CD1c-positive myeloid dendritic cell (primary cell): ENCODE data around the gene PDIA4.
"Not testable (repeated sequence)": the region's sequence is repeated elsewhere in the genome, so short reads cannot be mapped to it uniquely, and the experiment has no call there.

ENCODE experiments used
- DNase-seq: peaks from one replicate; pipeline ENCODE4 v3.0.0-alpha.2; 2016; ENCODE audit errors: extremely low spot score

The PDIA4 gene

GRCh38 chr7:149028346-149029109, at the start of gene PDIA4:
PDIA4 (minus strand) TSS chr7:149028505; CDS start chr7:149028408, 97 bp downstream.
- peak; percentile 99 for DNase-seq

GRCh38 chr7:149077594-149077993, 49.3 kb upstream of the PDIA4 start:
- DNase-seq, result no peak

GRCh38 chr7:149075286-149075685, 47.0 kb upstream of the PDIA4 start:
- DNase-seq, result no peak

DNA sequence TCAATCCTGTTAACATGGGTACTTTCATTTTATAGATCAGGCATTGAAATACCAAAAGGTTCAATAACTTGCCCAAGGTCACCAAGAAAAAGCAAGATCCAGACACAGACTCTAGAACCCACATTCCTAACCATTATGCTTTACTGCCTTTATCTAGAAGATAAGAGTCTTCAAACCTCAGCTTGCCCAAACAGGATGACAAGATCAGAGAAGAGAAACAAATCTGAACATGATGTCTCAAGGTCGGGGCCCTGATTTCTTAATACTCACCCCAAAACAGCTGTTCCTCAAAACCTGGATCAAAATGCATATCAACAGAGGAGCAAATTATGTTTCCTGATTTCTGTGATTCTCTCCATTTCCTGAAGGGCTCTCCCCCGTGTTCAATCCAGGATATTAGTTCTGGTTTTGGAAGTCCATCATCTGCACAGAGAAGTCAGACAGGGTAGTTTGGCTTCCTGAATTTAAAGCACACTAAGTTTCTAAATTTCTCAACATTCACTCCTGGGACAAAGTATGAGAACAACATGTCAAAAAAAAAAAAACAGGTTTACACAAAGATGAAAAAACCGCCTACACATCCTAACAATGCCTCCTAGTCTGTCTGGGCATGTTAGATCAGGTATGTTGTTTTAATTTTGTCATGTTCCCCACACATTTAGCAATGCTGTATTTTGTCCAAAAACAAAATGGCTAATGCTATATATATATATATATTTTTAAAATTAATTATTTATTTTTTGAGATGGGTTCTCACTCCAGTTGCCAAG, 46.0 kb upstream of the PDIA4 start:
- no peak for DNase-seq

GRCh38 chr7:149072438-149072775, 44.1 kb upstream of the PDIA4 start:
- DNase-seq, result no peak

DNA sequence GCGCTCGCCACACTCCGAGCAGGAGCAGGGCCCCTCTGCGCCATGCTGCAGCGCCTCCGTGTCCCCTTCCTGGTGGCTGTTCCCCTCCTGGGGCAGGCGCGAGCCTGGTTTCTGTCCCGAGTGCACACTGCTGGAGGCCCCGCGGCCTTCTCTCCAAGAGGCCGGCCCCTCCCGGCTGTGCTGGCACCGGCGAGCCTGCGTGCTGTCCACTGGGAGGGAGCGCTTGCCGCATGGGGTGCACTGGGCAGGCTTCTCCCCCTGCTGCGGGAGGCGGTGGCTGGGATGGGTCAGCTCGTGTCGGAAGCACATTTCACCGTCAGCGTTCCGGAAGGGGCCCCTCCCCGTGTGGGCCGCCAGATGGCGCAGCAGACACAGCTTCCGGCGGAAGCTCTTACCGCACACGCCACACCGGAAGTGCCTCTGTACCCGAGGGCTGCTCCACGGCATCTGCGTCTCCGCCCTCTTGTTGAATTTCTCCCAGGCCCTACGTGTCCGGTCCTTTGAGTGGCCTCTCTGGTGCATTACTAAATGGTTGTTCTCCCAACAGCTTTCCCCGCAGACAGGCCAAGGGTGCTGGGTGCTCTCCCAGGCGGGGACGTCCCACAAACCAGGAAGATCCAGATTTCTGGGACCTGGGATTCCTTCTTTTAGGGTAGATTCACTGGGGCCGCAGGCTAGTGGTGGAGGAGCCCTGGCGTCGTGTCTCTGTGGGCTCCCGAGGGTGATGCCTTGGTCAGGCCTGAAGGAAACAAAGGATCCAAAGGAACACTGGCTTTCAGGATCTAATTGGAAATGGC, 43.5 kb upstream of the PDIA4 start:
- peak; percentile 66 for DNase-seq

- DNase-seq, result no peak
Observed at GRCh38 chr7:149071182-149071635, 42.9 kb upstream of the PDIA4 start.

GRCh38 chr7:149070372-149071125, 42.2 kb upstream of the PDIA4 start:
- DNase-seq, result no peak

GRCh38 chr7:149067869-149068268, 39.6 kb upstream of the PDIA4 start:
- no peak for DNase-seq

- DNase-seq, result peak; percentile 33
Observed at GRCh38 chr7:149063476-149063875, 35.2 kb upstream of the PDIA4 start.

DNA sequence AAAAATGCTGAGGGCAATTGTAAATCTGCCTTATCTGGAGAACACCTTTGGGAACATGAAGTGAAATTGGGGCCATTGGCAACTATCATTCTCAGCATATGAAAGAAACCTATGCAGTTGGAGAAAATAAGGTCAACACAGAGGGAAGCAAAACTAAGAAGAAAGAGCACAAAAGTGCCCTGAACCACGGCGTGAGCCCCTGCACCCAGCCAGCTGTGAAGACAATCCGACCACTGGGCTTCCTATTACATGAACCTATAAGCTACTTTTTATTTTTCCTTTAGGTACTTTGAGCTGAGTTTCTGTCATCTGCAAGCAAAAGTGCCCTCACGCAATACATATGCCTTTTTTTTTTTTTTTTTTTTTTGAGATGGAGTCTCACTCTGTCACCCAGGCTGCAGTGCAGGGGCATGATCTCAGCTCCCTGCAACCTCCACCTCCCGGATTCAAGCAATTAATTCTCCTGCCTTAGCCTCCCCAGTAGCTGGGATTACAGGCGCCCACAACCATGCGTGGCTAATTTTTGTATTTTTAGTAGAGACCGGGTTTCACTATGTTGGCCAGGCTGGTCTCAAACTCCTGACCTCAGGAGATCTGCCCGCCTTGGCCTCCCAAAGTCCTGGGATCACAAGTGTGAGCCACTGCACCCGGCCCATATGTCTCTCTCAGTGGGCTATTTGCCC, 34.1 kb upstream of the PDIA4 start:
- DNase-seq, result not testable (repeated sequence)

DNA sequence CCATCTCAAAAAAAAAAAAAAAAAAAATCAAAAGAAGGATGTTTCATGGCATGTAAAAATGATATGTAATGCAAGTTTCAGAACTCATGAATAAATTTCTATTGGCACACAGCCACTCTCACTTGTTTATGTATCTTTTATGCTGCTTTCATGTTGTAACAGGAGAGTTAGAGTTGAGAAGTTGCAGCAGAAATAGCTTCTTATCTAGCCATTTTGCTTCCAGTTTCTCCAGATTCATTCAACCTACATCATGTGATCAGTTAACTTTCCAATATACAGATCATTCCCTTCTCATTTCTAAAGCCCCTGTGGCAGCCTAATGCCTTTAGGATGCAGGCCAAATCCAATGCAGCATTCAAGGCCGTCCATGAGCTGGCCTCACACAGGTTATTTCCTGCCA, 31.9 kb upstream of the PDIA4 start:
- DNase-seq, result no peak

DNA sequence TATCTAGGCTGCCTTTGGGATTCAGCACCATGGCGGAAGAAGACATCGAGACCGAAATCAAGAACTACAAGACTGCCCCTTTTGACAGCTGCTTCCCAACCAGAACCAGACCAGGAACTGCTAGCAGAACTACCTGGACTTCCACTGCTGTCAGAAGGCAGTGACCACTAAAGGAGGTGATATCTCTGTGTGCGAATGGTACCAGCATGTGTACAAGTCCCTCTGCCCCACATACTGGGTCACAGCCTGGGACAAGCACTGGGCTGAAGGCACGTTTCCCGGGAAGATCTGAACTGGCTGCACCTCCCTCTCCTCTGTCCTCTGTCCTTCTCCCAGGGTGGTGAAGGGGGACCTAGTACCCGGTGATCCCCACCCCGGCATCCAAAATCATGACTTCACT, 25.6 kb upstream of the PDIA4 start:
- no peak for DNase-seq

- DNase-seq, result no peak
Observed at GRCh38 chr7:149053384-149053783, 25.1 kb upstream of the PDIA4 start.

DNA sequence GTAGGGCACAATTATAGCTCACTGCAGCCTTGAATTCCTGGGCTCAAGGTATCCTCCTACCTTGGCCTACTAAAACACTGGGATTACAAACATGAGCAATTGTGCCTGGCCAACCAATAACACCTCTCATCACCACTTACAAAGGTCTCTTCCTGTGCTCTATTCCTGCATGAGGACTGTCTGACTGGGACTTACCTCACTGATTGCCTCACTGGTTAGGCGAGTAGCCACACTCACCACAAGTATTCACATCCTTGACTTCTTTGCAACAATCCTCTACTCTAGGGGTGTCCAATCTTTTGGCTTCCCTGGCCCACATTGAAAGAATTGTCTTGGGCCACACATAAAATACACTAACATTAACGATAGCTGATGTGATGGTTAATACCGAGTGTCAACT, 22.6 kb upstream of the PDIA4 start:
- DNase-seq, result no peak

GRCh38 chr7:149048805-149049204, 20.5 kb upstream of the PDIA4 start:
- DNase-seq, result no peak

DNA sequence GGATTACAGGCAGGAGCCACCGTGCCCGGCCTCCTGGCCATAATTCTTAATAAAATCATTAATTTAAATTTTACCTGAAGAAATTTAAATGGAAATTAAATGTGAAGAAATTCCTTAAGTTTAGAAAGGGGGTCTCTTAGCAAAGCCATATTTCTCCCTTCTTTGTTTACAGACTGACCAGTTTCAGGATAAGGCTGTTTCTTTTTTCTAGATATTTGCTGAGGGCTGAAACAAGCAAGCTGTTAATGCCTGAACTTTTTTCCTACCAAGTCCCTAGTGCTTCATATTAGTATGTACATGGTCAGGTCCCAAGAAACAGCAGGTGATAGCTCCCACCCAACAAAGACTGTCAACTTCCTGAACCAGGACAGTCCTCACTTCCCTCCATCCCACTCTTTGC, 18.1 kb upstream of the PDIA4 start:
- DNase-seq, result no peak

- no peak for DNase-seq
Observed at GRCh38 chr7:149043936-149044335, 15.6 kb upstream of the PDIA4 start.

DNA sequence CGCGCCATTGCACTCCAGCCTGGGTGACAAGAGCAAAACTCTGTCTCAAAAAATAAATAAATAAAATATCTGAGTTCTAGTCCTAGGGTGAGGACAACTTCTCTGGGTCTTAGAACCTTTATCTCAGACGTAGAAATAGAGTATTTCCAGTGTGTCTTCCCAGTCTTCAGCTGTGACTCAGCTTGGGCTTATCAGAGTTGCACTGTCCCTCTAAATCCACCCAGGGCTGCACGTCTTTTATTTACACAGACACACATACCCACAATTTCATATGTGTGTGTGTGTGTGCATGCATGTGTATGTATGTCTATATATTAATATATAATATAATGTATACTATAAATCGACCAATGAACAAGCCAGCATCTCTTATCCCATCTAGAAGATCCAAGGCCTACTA, 13.0 kb upstream of the PDIA4 start:
- DNase-seq, result no peak

GRCh38 chr7:149038641-149039040, 10.3 kb upstream of the PDIA4 start:
- not testable (repeated sequence) for DNase-seq

DNA sequence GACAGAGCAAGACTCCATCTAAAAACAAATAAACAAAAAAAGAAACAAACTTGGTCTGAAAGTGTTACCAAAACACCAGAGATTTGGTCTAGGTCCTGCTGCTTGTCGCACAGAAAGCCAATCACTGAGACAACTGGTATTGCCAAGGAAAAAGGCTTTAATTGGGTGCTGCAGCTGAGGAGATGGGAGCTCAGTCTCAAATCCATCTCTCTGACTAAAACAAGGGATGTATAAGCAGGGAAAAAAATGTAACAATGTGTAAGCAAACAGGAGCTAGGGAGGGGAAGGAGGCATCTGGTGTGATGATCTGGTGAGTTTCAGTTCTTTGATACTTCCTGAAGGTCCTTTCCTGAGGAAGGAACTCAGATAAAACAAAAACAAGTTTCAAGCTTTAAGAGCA, 8.4 kb upstream of the PDIA4 start:
- no peak for DNase-seq
